ENCODE data around the gene NKD1. TPM values are rescaled to one million over a fixed set of nuclear protein-coding genes. Genes with fewer than 3 reads are reported as not detected.

Gene NKD1
- total and polyA plus RNA-seq, 2 experiments from 2014 or later = 0.86 to 1.4 TPM

DNA sequence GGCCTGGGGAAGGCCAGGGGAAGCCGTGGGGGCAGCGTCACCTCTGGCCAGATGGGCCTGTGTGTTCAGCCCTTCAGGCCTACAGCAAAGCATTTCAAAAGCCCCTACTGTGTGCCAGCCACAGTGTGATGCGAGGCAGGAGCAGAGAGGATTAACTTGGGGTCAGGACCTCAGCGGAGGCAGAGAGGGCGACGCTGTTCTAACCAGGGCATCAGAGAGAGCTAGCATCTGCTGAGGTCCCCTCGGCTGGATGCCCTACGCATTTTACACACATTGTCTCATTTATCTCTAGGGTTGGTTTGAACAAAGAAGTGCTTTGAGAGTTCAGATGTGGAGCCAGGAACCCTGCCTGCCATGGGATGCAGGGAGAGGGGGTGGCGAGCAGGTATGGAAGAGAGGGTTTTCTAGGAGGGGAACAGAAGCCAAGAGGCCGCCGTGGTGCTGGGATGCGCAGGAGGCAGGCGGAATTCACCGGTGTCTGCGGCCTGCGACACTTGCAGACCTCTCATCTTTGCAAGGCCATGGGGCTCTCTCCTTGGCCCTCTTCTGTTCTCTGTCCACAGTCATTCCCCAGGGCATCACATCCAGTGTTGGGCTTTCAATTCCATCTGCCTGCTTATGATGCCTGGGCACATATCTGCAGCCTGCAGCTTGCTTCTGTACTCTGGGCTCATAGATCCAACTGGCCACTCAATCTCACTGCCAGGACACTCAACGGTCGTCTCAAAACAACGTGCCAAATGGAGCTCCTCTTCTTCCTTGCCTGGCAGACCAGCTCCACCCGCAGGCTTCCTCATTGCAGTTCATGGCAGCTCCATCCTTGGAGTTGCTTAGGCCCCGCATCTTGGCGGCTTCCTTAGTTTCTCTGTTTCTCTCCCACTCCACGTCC lies 8.1 kb upstream of the NKD1 start:
- H3K9me3 ChIP-seq (ENCODE audit: low read depth) = no peaks in the 10 kb centered on the region
- no peak for DNase-seq (ENCODE audit: low read depth in 1 of 2, low spot score in 1 of 2)
- H3K27ac ChIP-seq = no peak overlapping the region
- H3K27me3 ChIP-seq = peaks cover 42% of the 10 kb centered on the region
- TF ChIP-seq, protein P1, sequence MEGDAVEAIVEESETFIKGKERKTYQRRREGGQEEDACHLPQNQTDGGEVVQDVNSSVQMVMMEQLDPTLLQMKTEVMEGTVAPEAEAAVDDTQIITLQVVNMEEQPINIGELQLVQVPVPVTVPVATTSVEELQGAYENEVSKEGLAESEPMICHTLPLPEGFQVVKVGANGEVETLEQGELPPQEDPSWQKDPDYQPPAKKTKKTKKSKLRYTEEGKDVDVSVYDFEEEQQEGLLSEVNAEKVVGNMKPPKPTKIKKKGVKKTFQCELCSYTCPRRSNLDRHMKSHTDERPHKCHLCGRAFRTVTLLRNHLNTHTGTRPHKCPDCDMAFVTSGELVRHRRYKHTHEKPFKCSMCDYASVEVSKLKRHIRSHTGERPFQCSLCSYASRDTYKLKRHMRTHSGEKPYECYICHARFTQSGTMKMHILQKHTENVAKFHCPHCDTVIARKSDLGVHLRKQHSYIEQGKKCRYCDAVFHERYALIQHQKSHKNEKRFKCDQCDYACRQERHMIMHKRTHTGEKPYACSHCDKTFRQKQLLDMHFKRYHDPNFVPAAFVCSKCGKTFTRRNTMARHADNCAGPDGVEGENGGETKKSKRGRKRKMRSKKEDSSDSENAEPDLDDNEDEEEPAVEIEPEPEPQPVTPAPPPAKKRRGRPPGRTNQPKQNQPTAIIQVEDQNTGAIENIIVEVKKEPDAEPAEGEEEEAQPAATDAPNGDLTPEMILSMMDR (IDR thresholded peaks at IDR 0.05; ENCODE audit: low read depth, low read length) = no peak
- H3K36me3 ChIP-seq = no peaks in the 10 kb centered on the region
- no peaks in the 10 kb centered on the region for H3K4me1 ChIP-seq (ENCODE audit: low read depth)
- H3K4me3 ChIP-seq = no peak overlapping the region

DNA sequence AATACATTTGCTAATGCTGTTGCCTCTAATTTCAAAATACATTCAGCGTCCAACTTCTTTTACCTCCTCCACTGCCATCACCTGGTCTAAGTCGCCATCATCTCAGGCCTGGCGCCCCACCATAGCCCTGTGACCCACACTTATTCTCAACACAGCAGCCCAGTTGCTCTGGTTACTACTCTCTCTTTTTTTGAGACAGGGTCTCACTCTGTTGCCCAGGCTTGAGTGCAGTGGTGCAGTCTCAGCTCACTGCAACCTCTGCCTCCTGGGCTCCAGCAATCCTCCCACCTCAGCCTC lies 7.5 kb upstream of the NKD1 start:
- DNase-seq (ENCODE audit: low read depth in 1 of 2, low spot score in 1 of 2) = no peak
- no peaks in the 10 kb centered on the region for H3K36me3 ChIP-seq

DNA sequence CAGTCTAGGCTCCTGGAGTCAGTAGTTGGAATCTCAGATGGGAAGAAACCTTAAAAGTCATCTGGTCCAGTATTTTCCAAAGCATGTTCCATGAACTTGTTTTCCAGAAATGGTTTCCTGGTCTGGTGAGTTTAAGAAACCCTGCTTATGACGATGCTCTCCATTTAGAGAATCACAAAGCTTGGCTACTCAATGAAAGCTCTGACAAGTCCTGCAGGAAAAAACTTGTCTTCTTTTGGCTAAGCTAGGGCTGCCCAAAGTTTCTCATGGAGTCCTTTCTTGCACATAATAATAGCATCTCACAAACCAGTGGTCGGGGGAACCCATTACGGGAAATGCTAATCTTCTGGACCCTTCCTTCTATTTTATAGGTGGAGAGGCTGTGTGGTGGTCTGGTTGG lies 5.5 kb upstream of the NKD1 start:
- no peak overlapping the region for H3K27ac ChIP-seq
- TF ChIP-seq, protein P1 (IDR thresholded peaks at IDR 0.05; ENCODE audit: low read depth, low read length) = no peak
- H3K27me3 ChIP-seq = peaks cover 64% of the 10 kb centered on the region
- H3K9me3 ChIP-seq (ENCODE audit: low read depth) = no peaks in the 10 kb centered on the region
- H3K36me3 ChIP-seq = no peaks in the 10 kb centered on the region
- no peak for DNase-seq (ENCODE audit: low read depth in 1 of 2, low spot score in 1 of 2)
- H3K4me1 ChIP-seq (ENCODE audit: low read depth) = no peaks in the 10 kb centered on the region
- no peak overlapping the region for H3K4me3 ChIP-seq

More for the DNA sequence above, 7.5 kb upstream of the NKD1 start:
- TF ChIP-seq, protein P1 (IDR thresholded peaks at IDR 0.05; ENCODE audit: low read depth, low read length) = no peak
- no peaks in the 10 kb centered on the region for H3K9me3 ChIP-seq (ENCODE audit: low read depth)
- no peaks in the 10 kb centered on the region for H3K4me1 ChIP-seq (ENCODE audit: low read depth)
- H3K27me3 ChIP-seq = peaks cover 48% of the 10 kb centered on the region
- no peak overlapping the region for H3K4me3 ChIP-seq
- H3K27ac ChIP-seq = no peak overlapping the region

DNA sequence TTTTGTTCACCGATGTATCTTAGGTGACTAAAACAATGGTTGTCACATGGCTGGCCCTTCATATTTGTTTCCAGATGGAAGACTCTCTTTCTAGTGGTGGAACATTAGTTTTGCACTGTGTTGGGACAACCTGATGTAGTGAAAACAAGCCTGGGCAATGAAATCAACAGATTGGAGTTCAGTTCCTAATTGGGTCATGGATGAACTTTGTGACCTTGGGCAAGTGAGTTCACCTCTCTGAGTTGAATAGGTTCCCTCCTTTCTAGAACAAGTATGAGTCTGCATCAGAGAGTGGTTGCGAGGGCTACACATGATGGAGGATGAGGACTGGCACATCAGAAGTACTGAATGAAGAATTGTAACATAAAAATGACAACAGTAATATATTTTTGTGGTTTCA lies 2.1 kb upstream of the NKD1 start:
- no peak for DNase-seq (ENCODE audit: low read depth in 1 of 2, low spot score in 1 of 2)
- Histone ChIP-seq H3K27ac (no peak overlapping the region), H3K27me3 (peaks cover 68% of the 10 kb centered on the region), H3K36me3 (no peaks in the 10 kb centered on the region), H3K9me3 (ENCODE audit: low read depth) (no peaks in the 10 kb centered on the region), H3K4me1 (ENCODE audit: low read depth) (no peaks in the 10 kb centered on the region), H3K4me3 (no peak overlapping the region)
- TF ChIP-seq, protein P1 (IDR thresholded peaks at IDR 0.05; ENCODE audit: low read depth, low read length) = no peak

DNA sequence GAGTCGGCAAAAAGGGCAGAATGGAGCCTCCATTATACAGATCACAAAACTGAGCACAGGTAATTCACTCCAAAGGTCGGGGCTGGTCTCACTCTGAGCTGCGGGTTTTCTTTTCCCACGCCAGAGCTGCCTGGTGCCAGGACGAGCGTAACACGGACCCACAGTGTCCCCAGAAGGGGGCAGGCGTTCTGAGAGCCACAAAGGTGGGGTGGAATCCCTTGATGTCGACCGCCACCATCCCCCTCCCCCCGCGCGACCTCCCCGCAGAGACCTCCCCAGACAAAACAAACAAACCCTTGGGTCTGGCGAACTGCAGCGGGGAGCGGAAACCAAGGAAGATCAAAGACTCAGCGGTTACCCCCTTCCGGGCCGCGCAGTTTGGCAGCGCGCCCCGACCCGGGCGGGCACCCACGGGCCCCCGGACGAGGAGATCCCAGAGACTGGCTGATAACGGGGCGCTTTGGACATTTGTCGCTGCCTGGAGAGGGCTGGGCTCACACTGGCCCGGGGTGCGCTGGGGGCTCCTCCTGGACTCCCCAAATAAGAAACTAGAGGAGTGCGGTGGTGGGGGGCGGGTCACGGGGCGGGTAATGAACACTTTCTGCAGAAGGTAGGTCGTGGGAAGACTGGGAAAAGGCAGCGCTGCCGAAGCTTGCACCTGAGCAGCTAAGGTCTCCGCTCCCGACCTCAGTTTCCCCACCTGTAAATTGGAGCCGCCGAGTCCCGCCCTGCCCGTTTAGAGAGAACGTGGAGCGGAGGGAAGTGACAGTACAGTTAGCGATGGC lies 664 bp upstream of the NKD1 start:
- H3K9me3 ChIP-seq (ENCODE audit: low read depth) = no peaks in the 10 kb centered on the region
- no peak overlapping the region for H3K27ac ChIP-seq
- no peaks in the 10 kb centered on the region for H3K4me1 ChIP-seq (ENCODE audit: low read depth)
- no peaks in the 10 kb centered on the region for H3K36me3 ChIP-seq
- peak overlapping the region; percentile 68 for H3K4me3 ChIP-seq
- TF ChIP-seq, protein P1 (IDR thresholded peaks at IDR 0.05; ENCODE audit: low read depth, low read length) = peak; percentile 15
- peak; percentile 10 to 46 for DNase-seq (ENCODE audit: low read depth in 1 of 2, low spot score in 1 of 2)
- H3K27me3 ChIP-seq = peaks cover 60% of the 10 kb centered on the region
